ENCODE data around the gene MTERF1.

The MTERF1 gene

GRCh38 chr7:91847876-91848588 lies 32.5 kb downstream of the MTERF1 start:
- no peak for DNase-seq (ENCODE audit: low read depth)
- TF ChIP-seq CTCF (IDR thresholded peaks at IDR 0.05; ENCODE audit: low read length, missing control alignments): no peak

GRCh38 chr7:91847231-91847630 lies 33.3 kb downstream of the MTERF1 start:
- H3K4me3 ChIP-seq (replicated peaks; ENCODE audit: low read depth, low read length): no peak overlapping the region
- TF ChIP-seq CTCF (IDR thresholded peaks at IDR 0.05; ENCODE audit: low read length, missing control alignments): no peak
- DNase-seq (ENCODE audit: low read depth): no peak

More at GRCh38 chr7:91847876-91848588, 32.5 kb downstream of the MTERF1 start:
- H3K4me3 ChIP-seq (replicated peaks; ENCODE audit: low read depth, low read length): no peak overlapping the region

- no peak overlapping the region for H3K4me3 ChIP-seq (replicated peaks; ENCODE audit: low read depth, low read length)
- no peak for TF ChIP-seq CTCF (IDR thresholded peaks at IDR 0.05; ENCODE audit: low read length, missing control alignments)
Observed at GRCh38 chr7:91846436-91846835, 34.1 kb downstream of the MTERF1 start.

GRCh38 chr7:91843831-91844230 lies 36.7 kb downstream of the MTERF1 start:
- no peak for DNase-seq (ENCODE audit: low read depth)
- TF ChIP-seq CTCF (IDR thresholded peaks at IDR 0.05; ENCODE audit: low read length, missing control alignments): no peak
- no peak overlapping the region for H3K4me3 ChIP-seq (replicated peaks; ENCODE audit: low read depth, low read length)

More at GRCh38 chr7:91846436-91846835, 34.1 kb downstream of the MTERF1 start:
- peak; percentile 11 for DNase-seq (ENCODE audit: low read depth)

- DNase-seq (ENCODE audit: low read depth): no peak
- no peak for TF ChIP-seq CTCF (IDR thresholded peaks at IDR 0.05; ENCODE audit: low read length, missing control alignments)
- no peak overlapping the region for H3K4me3 ChIP-seq (replicated peaks; ENCODE audit: low read depth, low read length)
Observed at GRCh38 chr7:91838439-91838838, 42.1 kb downstream of the MTERF1 start.

GRCh38 chr7:91837397-91838070 lies 43.0 kb downstream of the MTERF1 start:
- no peak for TF ChIP-seq CTCF (IDR thresholded peaks at IDR 0.05; ENCODE audit: low read length, missing control alignments)

More at GRCh38 chr7:91837397-91838070, 43.0 kb downstream of the MTERF1 start:
- DNase-seq (ENCODE audit: low read depth): no peak
- H3K4me3 ChIP-seq (replicated peaks; ENCODE audit: low read depth, low read length): no peak overlapping the region

Measured in fibroblast of pulmonary artery (primary cell).